Measurements from ENCODE around the gene GPR142. TPM values are rescaled to one million over a fixed set of nuclear protein-coding genes. Genes with fewer than 3 reads are reported as not detected.

Gene GPR142
- total and polyA plus RNA-seq, 2 of the 13 experiments (the other 11 are each of a cell fraction or from before 2014, with no cell fraction given): not detected

DNA sequence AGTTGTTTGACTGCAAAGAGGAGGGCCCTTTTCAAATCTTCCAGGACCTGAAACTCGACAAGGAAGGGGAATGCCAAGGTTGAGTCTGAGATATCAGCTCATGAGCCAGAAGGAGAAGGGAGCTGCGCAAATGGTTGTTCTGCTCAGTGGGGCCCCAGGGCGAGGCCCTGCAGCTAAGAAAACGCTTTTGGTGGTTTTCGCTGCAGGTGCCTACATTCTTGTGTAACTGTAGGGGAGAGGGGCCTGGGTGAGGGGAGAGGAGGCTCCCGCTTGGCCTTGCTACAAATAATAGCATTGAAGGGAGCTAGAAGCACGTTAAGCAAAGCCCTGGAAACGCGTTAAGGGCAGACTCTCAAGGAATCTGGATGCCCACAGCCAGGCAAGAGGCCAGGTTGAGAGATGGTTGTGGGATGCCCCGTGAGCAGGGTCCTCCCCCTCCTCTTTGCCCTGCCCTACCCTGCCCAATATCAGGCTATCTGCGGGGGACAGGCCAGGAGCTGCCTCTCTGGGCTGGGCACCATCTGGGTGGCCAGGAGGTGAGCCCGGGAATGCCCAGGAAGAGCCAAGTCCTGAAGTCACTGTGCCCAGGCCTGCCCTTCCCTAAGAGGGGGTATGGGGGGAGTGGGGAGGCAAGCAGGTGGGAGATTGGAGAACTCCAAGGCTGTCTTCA, 21.9 kb downstream of the GPR142 start:
- H3K27ac ChIP-seq (ENCODE audit: extremely low read length, insufficient read depth, low read length): no peak overlapping the region
- H3K4me2 ChIP-seq (ENCODE audit: low read depth, low read length): no peak overlapping the region
- H2AFZ ChIP-seq (ENCODE audit: low read length): no peak overlapping the region
- TF ChIP-seq ZNF737 (CRISPR knock-in tag; IDR thresholded peaks at IDR 0.05; ENCODE audit: borderline replicate concordance) (no peak), ZNF337 (CRISPR knock-in tag; IDR thresholded peaks at IDR 0.05; ENCODE audit: borderline replicate concordance, low read depth) (no peak), FLYWCH1 (CRISPR knock-in tag; IDR thresholded peaks at IDR 0.05) (no peak), JUND (CRISPR knock-in tag; IDR thresholded peaks at IDR 0.05) (no peak), ATM (IDR thresholded peaks at IDR 0.05; ENCODE audit: borderline replicate concordance) (no peak), RORA (CRISPR knock-in tag; IDR thresholded peaks at IDR 0.05) (no peak), ARNTL (CRISPR knock-in tag; IDR thresholded peaks at IDR 0.05) (no peak), SIN3B (IDR thresholded peaks at IDR 0.05; ENCODE audit: low read length) (no peak), ZNF775 (CRISPR knock-in tag; IDR thresholded peaks at IDR 0.05; ENCODE audit: borderline replicate concordance) (no peak), TARDBP (CRISPR knock-in tag; IDR thresholded peaks at IDR 0.05) (no peak), ZNF136 (CRISPR knock-in tag; IDR thresholded peaks at IDR 0.05; ENCODE audit: low read depth) (no peak)
- TF ChIP-seq, protein P1, sequence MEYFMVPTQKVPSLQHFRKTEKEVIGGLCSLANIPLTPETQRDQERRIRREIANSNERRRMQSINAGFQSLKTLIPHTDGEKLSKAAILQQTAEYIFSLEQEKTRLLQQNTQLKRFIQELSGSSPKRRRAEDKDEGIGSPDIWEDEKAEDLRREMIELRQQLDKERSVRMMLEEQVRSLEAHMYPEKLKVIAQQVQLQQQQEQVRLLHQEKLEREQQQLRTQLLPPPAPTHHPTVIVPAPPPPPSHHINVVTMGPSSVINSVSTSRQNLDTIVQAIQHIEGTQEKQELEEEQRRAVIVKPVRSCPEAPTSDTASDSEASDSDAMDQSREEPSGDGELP (IDR thresholded peaks at IDR 0.05; ENCODE audit: borderline replicate concordance, low read depth): no peak
- TF ChIP-seq, protein P2, sequence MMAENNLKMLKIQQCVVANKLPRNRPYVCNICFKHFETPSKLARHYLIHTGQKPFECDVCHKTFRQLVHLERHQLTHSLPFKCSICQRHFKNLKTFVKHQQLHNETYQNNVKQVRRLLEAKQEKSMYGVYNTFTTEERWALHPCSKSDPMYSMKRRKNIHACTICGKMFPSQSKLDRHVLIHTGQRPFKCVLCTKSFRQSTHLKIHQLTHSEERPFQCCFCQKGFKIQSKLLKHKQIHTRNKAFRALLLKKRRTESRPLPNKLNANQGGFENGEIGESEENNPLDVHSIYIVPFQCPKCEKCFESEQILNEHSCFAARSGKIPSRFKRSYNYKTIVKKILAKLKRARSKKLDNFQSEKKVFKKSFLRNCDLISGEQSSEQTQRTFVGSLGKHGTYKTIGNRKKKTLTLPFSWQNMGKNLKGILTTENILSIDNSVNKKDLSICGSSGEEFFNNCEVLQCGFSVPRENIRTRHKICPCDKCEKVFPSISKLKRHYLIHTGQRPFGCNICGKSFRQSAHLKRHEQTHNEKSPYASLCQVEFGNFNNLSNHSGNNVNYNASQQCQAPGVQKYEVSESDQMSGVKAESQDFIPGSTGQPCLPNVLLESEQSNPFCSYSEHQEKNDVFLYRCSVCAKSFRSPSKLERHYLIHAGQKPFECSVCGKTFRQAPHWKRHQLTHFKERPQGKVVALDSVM (CRISPR knock-in tag; IDR thresholded peaks at IDR 0.05): no peak
- no peaks in the 10 kb centered on the region for H4K20me1 ChIP-seq (ENCODE audit: insufficient read depth, low read length)
- FAIRE-seq: no peak
- no peak overlapping the region for H3K4me3 ChIP-seq (replicated peaks in 1 of 3; ENCODE audit: insufficient read depth in 1 of 3, low read depth in 2 of 3, low read length in 3 of 3)
- intact Hi-C loops (cut with micrococcal nuclease; ENCODE audit: unreplicated experiment): no loop called here
- ChIA-PET POLR2A (no interaction called here), CTCF (ENCODE audit: low intra/inter-chr PET ratio, low total read pairs) (no interaction called here)
- no peak overlapping the region for H3K9ac ChIP-seq (ENCODE audit: insufficient read depth, low read depth, low read length)
- DNase-seq (ENCODE audit: low spot score): no peak
- no peaks in the 10 kb centered on the region for H3K79me2 ChIP-seq (ENCODE audit: insufficient read depth, low read length)
- no peaks in the 10 kb centered on the region for H3K9me3 ChIP-seq (ENCODE audit: low read length)
- H3K36me3 ChIP-seq (replicated peaks in 1 of 2; ENCODE audit: control insufficient read depth in 1 of 2, insufficient read depth in 2 of 2, low read length in 2 of 2): no peaks in the 10 kb centered on the region
- in situ Hi-C loops (cut with HindIII; ENCODE audit: extremely low pct_ligation_motif_present, low pct_unique_long_range_greater_than_20kb): no loop called here
- peaks cover 5 to 27% of the 10 kb centered on the region in 2 experiments; a peak in 3 of 5 replicates for H3K27me3 ChIP-seq (ENCODE audit: control insufficient read depth in 1 of 2, insufficient read depth in 2 of 2, low read length in 2 of 2)
- peaks cover 15% of the 10 kb centered on the region for H3K4me1 ChIP-seq (ENCODE audit: insufficient read depth, low read length)
- WGBS (ENCODE audit: low lambda C conversion rate): 33% methylated on average over 12 of the region's 12 CpGs
- no TSS peak for BruUV-seq (replicated peaks)
- ATAC-seq: no peak

Measured in HepG2 (cell line).